HCT116 (cell line): ENCODE measurements around the gene BICRAL. TPM values are rescaled to one million over a fixed set of nuclear protein-coding genes. Genes with fewer than 3 reads are reported as not detected.

Experiments used
- ATAC-seq: fragments of 200-7000 bp; cut with Tn5 transposase; 2 replicates; pipeline ENCODE4 v1.9.1; 2020; ENCODE audit warnings: mild to moderate bottlenecking, moderate library complexity
- BruUV-seq: library from RNA; stranded (reverse); fragments of 400-500 nt; replicated peaks from 2 replicates; lab custom pipeline; 2021; lab: Mats Ljungman, UMichigan
- CTCF ChIA-PET: fragments of 300-600 bp; sonication (Branson Sonifier 250); formaldehyde crosslinking; loops from one replicate; lab custom pipeline; 2021; ENCODE audit warnings: antibody characterized with exemption; lab: Charles Lee
- POLR2A ChIA-PET: fragments of 300-600, 350-600 bp; sonication (Branson Sonifier 250); formaldehyde crosslinking; loops from one replicate; lab custom pipeline; 2021; ENCODE audit warnings: antibody characterized with exemption; lab: Charles Lee
- RAD21 ChIA-PET, 2 experiments: fragments of 300-600 bp; sonication (Branson Sonifier 250); formaldehyde crosslinking; loops; one replicate each; lab custom pipeline; 2023; ENCODE audit warnings: low total read pairs in 2 of 2; ENCODE audit not compliant: uncharacterized antibody in 2 of 2, unreplicated experiment in 2 of 2, low non-redundant PET in 1 of 2; lab: Charles Lee
- DNase-seq: peaks from one replicate; pipeline ENCODE4 v3.0.0-alpha.2; 2010; ENCODE audit warnings: low read depth, low spot score
- H2AFZ ChIP-seq: fragments of 200-600 bp; shearing (Covaris generic), sonication (generic); 2 replicates; pipeline ENCODE4 v1.6.1; 2017; ENCODE audit warnings: low read depth, mixed run types, mixed read lengths, antibody characterized with exemption, low read length; ENCODE audit not compliant: poor library complexity, severe bottlenecking
- H3K27ac ChIP-seq: 2 replicates; pipeline ENCODE4 v1.5.1; 2012; ENCODE audit warnings: low read depth, low read length
- H3K27me3 ChIP-seq: fragments of 200-600 bp; sonication (generic); 2 replicates; pipeline ENCODE4 v1.6.1; 2016; ENCODE audit warnings: mixed run types, low read length, mixed read lengths; ENCODE audit not compliant: insufficient read depth
- H3K36me3 ChIP-seq, 2 experiments: fragments of 200-500 bp in 1 of 2; fragments of 200-600 bp in 1 of 2; sonication (Bioruptor generic) in 1 of 2; sonication (generic) in 1 of 2; 2 replicates each; pipeline versions ENCODE4 v1.5.1 to v1.6.1; 2014 to 2016; ENCODE audit warnings: low read length in 2 of 2, inconsistent platforms in 1 of 2, mixed read lengths in 1 of 2, mixed run types in 1 of 2; ENCODE audit not compliant: insufficient read depth in 2 of 2, control insufficient read depth in 1 of 2
- H3K4me1 ChIP-seq, 2 experiments: fragments of 200-600 bp in 1 of 2; sonication (generic) in 1 of 2; 2 replicates each; pipeline versions ENCODE4 v1.5.1 to v1.6.1; 2012 to 2017; ENCODE audit warnings: low read length in 2 of 2, inconsistent platforms in 1 of 2, mild to moderate bottlenecking in 1 of 2, mixed read lengths in 1 of 2, mixed run types in 1 of 2, moderate library complexity in 1 of 2; ENCODE audit not compliant: insufficient read depth in 2 of 2, control insufficient read depth in 1 of 2
- H3K4me2 ChIP-seq: fragments of 200-600 bp; sonication (generic); 2 replicates; pipeline ENCODE4 v1.6.1; 2017; ENCODE audit warnings: mixed run types, low read length, mixed read lengths
- H3K4me3 ChIP-seq, 2 experiments: fragments of 200-600 bp in 1 of 2; sonication (generic) in 1 of 2; replicated peaks in 1 of 2; 2 replicates each; pipeline ENCODE4 v1.5.1; 2011 to 2016; ENCODE audit warnings: low read length in 2 of 2, control low read depth in 1 of 2, low read depth in 1 of 2, mild to moderate bottlenecking in 1 of 2, mixed read lengths in 1 of 2, mixed run types in 1 of 2
- H3K79me2 ChIP-seq: fragments of 200-600 bp; sonication (generic); 2 replicates; pipeline ENCODE4 v1.6.1; 2017; ENCODE audit warnings: mild to moderate bottlenecking, mixed run types, low read length, moderate library complexity, mixed read lengths; ENCODE audit not compliant: insufficient read depth
- H3K9ac ChIP-seq: fragments of 200-600 bp; sonication (generic); 2 replicates; pipeline ENCODE4 v1.6.1; 2016; ENCODE audit warnings: low read length, mixed read lengths
- H3K9me2 ChIP-seq: fragments of 200-600 bp; sonication (generic), shearing (Covaris generic); 2 replicates; pipeline ENCODE4 v1.6.1; 2017; ENCODE audit warnings: mixed run types, mild to moderate bottlenecking, moderate library complexity; ENCODE audit not compliant: insufficient read depth
- H3K9me3 ChIP-seq, 2 experiments: fragments of 200-500 bp in 1 of 2; fragments of 200-600 bp in 1 of 2; sonication (Bioruptor generic) in 1 of 2; sonication (generic) in 1 of 2; 2 replicates each; pipeline ENCODE4 v1.6.1; 2014 to 2017; ENCODE audit warnings: low read length in 2 of 2, mixed read lengths in 2 of 2, inconsistent platforms in 1 of 2, low read depth in 1 of 2, mild to moderate bottlenecking in 1 of 2, mixed run types in 1 of 2, moderate library complexity in 1 of 2; ENCODE audit not compliant: control insufficient read depth in 1 of 2, insufficient read depth in 1 of 2
- H4K20me1 ChIP-seq: fragments of 200-600 bp; sonication (generic), shearing (Covaris generic); 2 replicates; pipeline ENCODE4 v1.6.1; 2017; ENCODE audit warnings: mixed run types, mild to moderate bottlenecking, moderate library complexity; ENCODE audit not compliant: insufficient read depth
- ELF1 ChIP-seq: IDR thresholded peaks from 2 replicates; pipeline ENCODE4 v1.6.1; 2012; ENCODE audit warnings: low read depth, borderline replicate concordance
- EZH2phosphoT487 ChIP-seq: fragments of 200-600 bp; IDR thresholded peaks from 2 replicates; pipeline ENCODE4 v1.6.1; 2018; ENCODE audit warnings: antibody characterized with exemption, borderline replicate concordance
- JUND ChIP-seq: IDR thresholded peaks from 2 replicates; pipeline ENCODE4 v1.6.1; 2012
- RAD21 ChIP-seq: IDR thresholded peaks from 2 replicates; pipeline ENCODE4 v1.6.1; 2012; ENCODE audit warnings: low read depth, mild to moderate bottlenecking
- SRF ChIP-seq: IDR thresholded peaks from 2 replicates; pipeline ENCODE4 v1.6.1; 2012; ENCODE audit warnings: low read depth
- TCF7L2 ChIP-seq: IDR thresholded peaks from 2 replicates; pipeline ENCODE4 v1.7.0; 2011; ENCODE audit warnings: borderline replicate concordance, inconsistent platforms; ENCODE audit not compliant: insufficient read depth, insufficient read length; ENCODE audit errors: extremely low read depth
- YY1 ChIP-seq: IDR thresholded peaks from 2 replicates; pipeline ENCODE4 v1.6.1; 2011; ENCODE audit warnings: low read length, low read depth, moderate library complexity, mild to moderate bottlenecking; ENCODE audit not compliant: insufficient replicate concordance; ENCODE audit errors: extremely low read depth
- ZNF274 ChIP-seq: fragments of 200-500 bp; sonication (Bioruptor generic); IDR thresholded peaks from 2 replicates; pipeline ENCODE4 v1.6.1; 2014; ENCODE audit warnings: mild to moderate bottlenecking, low read depth, low read length, inconsistent platforms
- intact Hi-C: fragments of 100-400 bp; cut with micrococcal nuclease; formaldehyde crosslinking; loops from 2 replicates; pipeline ENCODE4 v1.10.0; 2022
- total RNA-seq: library from RNA; stranded (reverse); gene quantifications from one replicate; pipeline ENCODE4 v1.2.1, GENCODE V29; 2021; ENCODE audit not compliant: unreplicated experiment
- TF ChIP-seq, protein P1 (sequence below), 3 experiments: fragments of 200-600 bp in 1 of 3; sonication (generic) in 1 of 3; IDR thresholded peaks in 2 of 3; conservative IDR thresholded peaks in 1 of 3; 2 replicates each; pipeline ENCODE4 v1.5.1; 2012 to 2017; ENCODE audit warnings: low read depth in 2 of 3, low read length in 2 of 3, antibody characterized with exemption in 1 of 3, borderline replicate concordance in 1 of 3, control low read depth in 1 of 3, mild to moderate bottlenecking in 1 of 3, mixed read lengths in 1 of 3, mixed run types in 1 of 3, moderate library complexity in 1 of 3; ENCODE audit not compliant: insufficient read depth in 1 of 3

Gene BICRAL
- total RNA-seq, 1 experiment from 2014 or later = 14.9 TPM

- BruUV-seq = no TSS peak
Measured at GRCh38 chr6:42821341-42821668, 39.5 kb downstream of the BICRAL start.

GRCh38 chr6:42821846-42822245 lies 40.0 kb downstream of the BICRAL start:
- Histone ChIP-seq H3K9me3 (no peaks in the 10 kb centered on the region), H3K4me3 (no peak overlapping the region), H4K20me1 (no peaks in the 10 kb centered on the region), H3K9ac (no peak overlapping the region), H2AFZ (no peak overlapping the region), H3K79me2 (no peaks in the 10 kb centered on the region), H3K9me2 (no peaks in the 10 kb centered on the region), H3K4me1 (no peaks in the 10 kb centered on the region), H3K27me3 (no peaks in the 10 kb centered on the region), H3K4me2 (no peak overlapping the region), H3K36me3 (peaks cover 0 to 4% of the 10 kb centered on the region in 2 experiments; a peak in 2 of 4 replicates), H3K27ac (no peak overlapping the region)
- no peak for ATAC-seq
- ChIA-PET RAD21 (no interaction called here), CTCF (no interaction called here), POLR2A (no interaction called here)
- no TSS peak for BruUV-seq
- DNase-seq = no peak
- intact Hi-C loops = no loop called here
- TF ChIP-seq TCF7L2 (no peak), RAD21 (no peak), SRF (no peak), YY1 (no peak), EZH2phosphoT487 (no peak)

More at GRCh38 chr6:42821341-42821668, 39.5 kb downstream of the BICRAL start:
- intact Hi-C loops = no loop called here
- Histone ChIP-seq H4K20me1 (no peaks in the 10 kb centered on the region), H3K9me3 (no peaks in the 10 kb centered on the region), H3K4me1 (no peaks in the 10 kb centered on the region), H3K27ac (no peak overlapping the region), H3K4me2 (no peak overlapping the region), H3K79me2 (no peaks in the 10 kb centered on the region), H3K4me3 (no peak overlapping the region), H3K9me2 (no peaks in the 10 kb centered on the region), H3K36me3 (peaks cover 0 to 4% of the 10 kb centered on the region in 2 experiments; a peak in 2 of 4 replicates), H3K9ac (no peak overlapping the region), H3K27me3 (no peaks in the 10 kb centered on the region), H2AFZ (no peak overlapping the region)
- POLR2A ChIA-PET = no interaction called here
- ATAC-seq (no peak), DNase-seq (no peak)
- RAD21 ChIA-PET = no interaction called here
- CTCF ChIA-PET = no interaction called here
- TF ChIP-seq JUND (no peak), ELF1 (no peak), ZNF274 (no peak)
- TF ChIP-seq, protein P1, sequence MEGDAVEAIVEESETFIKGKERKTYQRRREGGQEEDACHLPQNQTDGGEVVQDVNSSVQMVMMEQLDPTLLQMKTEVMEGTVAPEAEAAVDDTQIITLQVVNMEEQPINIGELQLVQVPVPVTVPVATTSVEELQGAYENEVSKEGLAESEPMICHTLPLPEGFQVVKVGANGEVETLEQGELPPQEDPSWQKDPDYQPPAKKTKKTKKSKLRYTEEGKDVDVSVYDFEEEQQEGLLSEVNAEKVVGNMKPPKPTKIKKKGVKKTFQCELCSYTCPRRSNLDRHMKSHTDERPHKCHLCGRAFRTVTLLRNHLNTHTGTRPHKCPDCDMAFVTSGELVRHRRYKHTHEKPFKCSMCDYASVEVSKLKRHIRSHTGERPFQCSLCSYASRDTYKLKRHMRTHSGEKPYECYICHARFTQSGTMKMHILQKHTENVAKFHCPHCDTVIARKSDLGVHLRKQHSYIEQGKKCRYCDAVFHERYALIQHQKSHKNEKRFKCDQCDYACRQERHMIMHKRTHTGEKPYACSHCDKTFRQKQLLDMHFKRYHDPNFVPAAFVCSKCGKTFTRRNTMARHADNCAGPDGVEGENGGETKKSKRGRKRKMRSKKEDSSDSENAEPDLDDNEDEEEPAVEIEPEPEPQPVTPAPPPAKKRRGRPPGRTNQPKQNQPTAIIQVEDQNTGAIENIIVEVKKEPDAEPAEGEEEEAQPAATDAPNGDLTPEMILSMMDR (IDR thresholded peaks at IDR 0.05 in 2 of 3, conservative IDR thresholded peaks at IDR 0.05 in 1 of 3; ENCODE audit: borderline replicate concordance in 1 of 3, insufficient read depth in 1 of 3, low read depth in 2 of 3, low read length in 2 of 3) = no peak
